GM12873 (cell line): Measurements from ENCODE around the gene MARS1.
A peak's percentile ranks its signal among the peaks of the same experiment; 100 is the strongest.

ENCODE experiments used
- CTCF ChIP-seq: IDR thresholded peaks from 2 replicates; pipeline ENCODE4 v1.5.1; 2012; ENCODE audit warnings: low read depth, mild to moderate bottlenecking, moderate library complexity, low read length, control low read depth; ENCODE audit not compliant: insufficient read depth; ENCODE audit errors: missing control alignments

The MARS1 gene

GRCh38 chr12:57449375-57449774, 38.5 kb upstream of the MARS1 start:
- no peak for TF ChIP-seq CTCF

GRCh38 chr12:57450057-57450456, 37.8 kb upstream of the MARS1 start:
- TF ChIP-seq CTCF, result no peak

GRCh38 chr12:57451233-57451778, 36.6 kb upstream of the MARS1 start:
- no peak for TF ChIP-seq CTCF

GRCh38 chr12:57452181-57452936, 35.5 kb upstream of the MARS1 start:
- no peak for TF ChIP-seq CTCF

GRCh38 chr12:57452937-57453509, 34.8 kb upstream of the MARS1 start:
- peak; percentile 95 for TF ChIP-seq CTCF

GRCh38 chr12:57454213-57454565, 33.7 kb upstream of the MARS1 start:
- no peak for TF ChIP-seq CTCF

GRCh38 chr12:57454566-57455373, 33.1 kb upstream of the MARS1 start, which contains the start of gene INHBE:
INHBE (plus strand) TSS chr12:57455307; CDS start chr12:57455537, 230 bp downstream.
- no peak for TF ChIP-seq CTCF
